CD14-positive monocyte (primary cell): ENCODE results near the gene PARVG. TPM values are rescaled to one million over a fixed set of nuclear protein-coding genes. Genes with fewer than 3 reads are reported as not detected.
A peak's percentile ranks its signal among the peaks of the same experiment; 100 is the strongest.

Source experiments
- DNase-seq, 3 donors: peaks; one replicate each; pipeline ENCODE4 v3.0.0-alpha.2; 2011 to 2022
- H2AFZ ChIP-seq: 2 replicates; pipeline ENCODE4 v1.6.0; 2012; ENCODE audit warnings: mild to moderate bottlenecking, low read depth, low read length, inconsistent platforms; ENCODE audit not compliant: insufficient read depth, poor library complexity, severe bottlenecking
- H3K27ac ChIP-seq, 2 donors: 1 replicate in 1 of 2; 2 replicates in 1 of 2; pipeline ENCODE4 v1.5.1; 2012 to 2013; ENCODE audit warnings: low read length in 2 of 2, control low read depth in 1 of 2, inconsistent platforms in 1 of 2, low read depth in 1 of 2, mild to moderate bottlenecking in 1 of 2
- H3K27me3 ChIP-seq, 2 donors: one replicate each; pipeline versions ENCODE4 v1.6.0 to v1.6.1; 2011 to 2013; ENCODE audit warnings: low read length in 2 of 2; ENCODE audit not compliant: control insufficient read depth in 2 of 2, insufficient read depth in 2 of 2
- H3K36me3 ChIP-seq, 2 donors: replicated peaks in 1 of 2; 1 replicate in 1 of 2; 2 replicates in 1 of 2; pipeline versions ENCODE4 v1.5.1 to v1.6.1; 2012 to 2013; ENCODE audit warnings: low read length in 2 of 2, control low read depth in 1 of 2, inconsistent platforms in 1 of 2, mild to moderate bottlenecking in 1 of 2; ENCODE audit not compliant: insufficient read depth in 2 of 2, control insufficient read depth in 1 of 2
- H3K4me1 ChIP-seq, 2 donors: 1 replicate in 1 of 2; 2 replicates in 1 of 2; pipeline versions ENCODE4 v1.5.1 to v1.6.1; 2012 to 2013; ENCODE audit warnings: low read length in 2 of 2, control low read depth in 1 of 2, inconsistent platforms in 1 of 2, mild to moderate bottlenecking in 1 of 2, moderate library complexity in 1 of 2; ENCODE audit not compliant: insufficient read depth in 2 of 2, control insufficient read depth in 1 of 2
- H3K4me2 ChIP-seq: replicated peaks from 2 replicates; pipeline ENCODE3; 2012; ENCODE audit warnings: low read length, moderate library complexity, mild to moderate bottlenecking; ENCODE audit not compliant: poor library complexity, severe bottlenecking; ENCODE audit errors: extremely low read depth
- H3K4me3 ChIP-seq, 3 experiments: fragments of 200-600 bp in 1 of 3; sonication (generic) in 1 of 3; replicated peaks in 1 of 3; 1 replicate in 2 of 3; 2 replicates in 1 of 3; pipeline ENCODE4 v1.5.1; 2011 to 2013; ENCODE audit warnings: low read length in 3 of 3, mild to moderate bottlenecking in 3 of 3, control low read depth in 2 of 3, low read depth in 2 of 3, inconsistent platforms in 1 of 3, moderate library complexity in 1 of 3
- H3K79me2 ChIP-seq: 2 replicates; pipeline ENCODE4 v1.6.0; 2012; ENCODE audit warnings: mild to moderate bottlenecking, control low read depth, inconsistent platforms, low read length, moderate library complexity; ENCODE audit not compliant: insufficient read depth
- H3K9ac ChIP-seq: 2 replicates; pipeline ENCODE4 v1.6.0; 2017; ENCODE audit warnings: low read length, mild to moderate bottlenecking; ENCODE audit not compliant: insufficient read depth, poor library complexity, severe bottlenecking
- H3K9me3 ChIP-seq, 2 donors: replicated peaks in 1 of 2; 1 replicate in 1 of 2; 2 replicates in 1 of 2; pipeline versions ENCODE4 v1.5.1 to v1.6.1; 2012 to 2013; ENCODE audit warnings: low read length in 2 of 2, control low read depth in 1 of 2; ENCODE audit not compliant: control insufficient read depth in 1 of 2, insufficient read depth in 1 of 2
- H4K20me1 ChIP-seq: 2 replicates; pipeline ENCODE4 v1.6.0; 2012; ENCODE audit warnings: mild to moderate bottlenecking, low read length, control low read depth, moderate library complexity; ENCODE audit not compliant: insufficient read depth
- H3K27ac Mint-ChIP-seq, 7 donors: one replicate each; pipeline ENCODE4 v1.8.0; 2020; ENCODE audit warnings: mild to moderate bottlenecking in 7 of 7, mixed read lengths in 7 of 7, moderate library complexity in 6 of 7, inconsistent platforms in 2 of 7
- H3K27me3 Mint-ChIP-seq, 3 donors: one replicate each; pipeline ENCODE4 v1.8.0; 2021 to 2022; ENCODE audit warnings: low read depth in 3 of 3, mild to moderate bottlenecking in 3 of 3, mixed read lengths in 3 of 3, moderate library complexity in 3 of 3, inconsistent platforms in 1 of 3
- H3K36me3 Mint-ChIP-seq, 2 donors: one replicate each; pipeline ENCODE4 v1.8.0; 2020; ENCODE audit warnings: mixed read lengths in 2 of 2, inconsistent platforms in 1 of 2, mild to moderate bottlenecking in 1 of 2
- H3K4me1 Mint-ChIP-seq: one replicate; pipeline ENCODE4 v1.8.0; 2020; ENCODE audit warnings: mild to moderate bottlenecking, mixed read lengths
- H3K4me3 Mint-ChIP-seq, 2 donors: one replicate each; pipeline ENCODE4 v1.8.0; 2020; ENCODE audit warnings: mild to moderate bottlenecking in 2 of 2, mixed read lengths in 2 of 2, moderate library complexity in 1 of 2
- H3K9me3 Mint-ChIP-seq, 7 donors: one replicate each; pipeline ENCODE4 v1.8.0; 2020 to 2022; ENCODE audit warnings: mixed read lengths in 7 of 7, mild to moderate bottlenecking in 6 of 7, moderate library complexity in 6 of 7, inconsistent platforms in 2 of 7
- WGBS: methylation state at CpG from one replicate; pipeline ENCODE4 v1.1.5; 2013; ENCODE audit warnings: missing lambda C conversion rate; ENCODE audit not compliant: insufficient coverage; 5-methylcytosine and 5-hydroxymethylcytosine counted together
- intact Hi-C, 2 donors: fragments of 100-400 bp; cut with micrococcal nuclease; formaldehyde crosslinking; loops; one replicate each; pipeline versions ENCODE4 v1.15.0 to v1.15.1; 2023
- polyA plus RNA-seq, 3 donors: library from polyadenylated mRNA; depleted of rRNA in 1 of 3; unstranded in 2 of 3; stranded (reverse) in 1 of 3; fragments of 300-500 nt in 2 of 3; fragments of >200 nt in 1 of 3; fragmentation: Illumina TruSeq in 2 of 3; gene quantifications; 1 replicate in 2 of 3; 2 replicates in 1 of 3; pipeline ENCODE4 v1.2.3, GENCODE V29; 2012 to 2021
- TF ChIP-seq, protein P1 (sequence below): fragments of 200-600 bp; IDR thresholded peaks from one replicate; pipeline ENCODE4 v1.8.0; 2022; ENCODE audit warnings: antibody characterized with exemption, mild to moderate bottlenecking

Gene PARVG
- polyA plus RNA-seq, 3 donors, result 169 to 577 (median 190) TPM

DNA sequence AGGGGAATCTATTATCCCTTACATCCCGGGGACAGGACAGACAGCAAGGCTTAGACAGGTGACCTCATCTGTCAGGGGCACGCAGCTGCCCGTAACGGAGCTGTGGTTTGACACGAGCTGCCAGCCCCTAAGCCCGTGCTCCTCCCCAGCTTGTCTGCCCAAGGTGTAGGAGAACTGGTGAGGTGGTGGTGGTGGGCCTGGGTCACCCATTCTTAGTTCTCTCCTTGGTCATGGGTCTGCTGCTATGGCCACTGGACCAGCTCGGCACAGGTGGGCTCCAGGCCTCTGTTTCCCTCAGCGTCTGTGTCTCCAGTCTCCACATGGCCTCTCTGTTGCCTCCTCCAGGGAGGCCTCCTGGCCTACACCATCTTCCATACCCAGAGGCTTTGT is 5.4 kb downstream of the PARVG start:
- Histone ChIP-seq H3K79me2 (peaks cover 72% of the 10 kb centered on the region), H3K4me2 (no peak overlapping the region)
- H3K36me3 Mint-ChIP-seq, result peaks cover 41 to 72% of the 10 kb centered on the region in 2 donors

DNA sequence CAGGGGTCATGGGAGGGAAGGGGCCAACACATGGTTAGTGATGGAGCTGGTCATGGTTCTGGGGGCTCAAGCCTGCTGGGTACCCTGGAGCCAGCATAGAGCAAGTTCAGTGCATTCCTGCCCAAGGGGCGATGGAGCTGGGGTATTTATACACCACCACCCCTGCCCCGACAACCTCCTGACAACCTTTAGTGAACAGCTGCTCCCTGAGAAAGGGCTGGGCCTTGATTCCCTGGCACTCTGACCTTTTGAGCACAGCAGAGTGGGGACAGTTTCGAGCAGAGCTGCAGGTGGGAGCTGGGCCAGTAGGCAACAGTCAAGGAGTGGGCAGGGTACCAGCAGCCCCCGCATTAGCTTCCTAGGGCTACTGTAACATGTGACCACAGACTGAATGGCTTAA is 6.0 kb downstream of the PARVG start:
- Mint-ChIP-seq H3K4me1 (peaks cover 38% of the 10 kb centered on the region), H3K9me3 (peaks cover 0 to 1% (median 0%) of the 10 kb centered on the region in 7 donors), H3K27ac (peak overlapping the region in 4 of 7 donors; percentile 55 to 82 (median 66)), H3K27me3 (no peaks in the 10 kb centered on the region), H3K4me3 (no peak overlapping the region), H3K36me3 (peaks cover 43 to 76% of the 10 kb centered on the region in 2 donors)
- TF ChIP-seq, protein P1, sequence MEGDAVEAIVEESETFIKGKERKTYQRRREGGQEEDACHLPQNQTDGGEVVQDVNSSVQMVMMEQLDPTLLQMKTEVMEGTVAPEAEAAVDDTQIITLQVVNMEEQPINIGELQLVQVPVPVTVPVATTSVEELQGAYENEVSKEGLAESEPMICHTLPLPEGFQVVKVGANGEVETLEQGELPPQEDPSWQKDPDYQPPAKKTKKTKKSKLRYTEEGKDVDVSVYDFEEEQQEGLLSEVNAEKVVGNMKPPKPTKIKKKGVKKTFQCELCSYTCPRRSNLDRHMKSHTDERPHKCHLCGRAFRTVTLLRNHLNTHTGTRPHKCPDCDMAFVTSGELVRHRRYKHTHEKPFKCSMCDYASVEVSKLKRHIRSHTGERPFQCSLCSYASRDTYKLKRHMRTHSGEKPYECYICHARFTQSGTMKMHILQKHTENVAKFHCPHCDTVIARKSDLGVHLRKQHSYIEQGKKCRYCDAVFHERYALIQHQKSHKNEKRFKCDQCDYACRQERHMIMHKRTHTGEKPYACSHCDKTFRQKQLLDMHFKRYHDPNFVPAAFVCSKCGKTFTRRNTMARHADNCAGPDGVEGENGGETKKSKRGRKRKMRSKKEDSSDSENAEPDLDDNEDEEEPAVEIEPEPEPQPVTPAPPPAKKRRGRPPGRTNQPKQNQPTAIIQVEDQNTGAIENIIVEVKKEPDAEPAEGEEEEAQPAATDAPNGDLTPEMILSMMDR, result no peak
- DNase-seq, result no peak
- H3K4me2 ChIP-seq, result no peak overlapping the region
- H3K79me2 ChIP-seq, result peaks cover 66% of the 10 kb centered on the region
- H3K27ac ChIP-seq, result peak overlapping the region in 1 of 2 donors; percentile 45
- no peaks in the 10 kb centered on the region for H3K27me3 ChIP-seq
- H4K20me1 ChIP-seq, result peaks cover 73% of the 10 kb centered on the region
- H3K9me3 ChIP-seq, result no peaks in the 10 kb centered on the region
- peaks cover 31 to 42% of the 10 kb centered on the region in 2 donors for H3K4me1 ChIP-seq
- no peak overlapping the region for H3K4me3 ChIP-seq
- no peak overlapping the region for H2AFZ ChIP-seq
- no peak overlapping the region for H3K9ac ChIP-seq
- WGBS, result 89% methylated on average over 3 of the region's 4 CpGs
- H3K36me3 ChIP-seq, result peaks cover 54 to 78% of the 10 kb centered on the region in 2 donors
- intact Hi-C loops, result loop anchor here (10.0 kb wide), 2 partner anchors 308 to 438 kb away; partner anchors contain the start of gene RTL6 (in 1 of the 2)

More for the DNA sequence above, 5.4 kb downstream of the PARVG start:
- Mint-ChIP-seq H3K4me3 (no peak overlapping the region), H3K27ac (peak overlapping the region in 3 of 7 donors; percentile 24 to 72 (median 55)), H3K9me3 (peaks cover 0 to 1% (median 0%) of the 10 kb centered on the region in 7 donors), H3K4me1 (peaks cover 33% of the 10 kb centered on the region), H3K27me3 (no peaks in the 10 kb centered on the region)
- Histone ChIP-seq H3K4me1 (peaks cover 26 to 40% of the 10 kb centered on the region in 2 donors), H3K9ac (no peak overlapping the region), H4K20me1 (peaks cover 69% of the 10 kb centered on the region), H3K4me3 (no peak overlapping the region), H3K27me3 (no peaks in the 10 kb centered on the region), H2AFZ (no peak overlapping the region), H3K9me3 (no peaks in the 10 kb centered on the region), H3K27ac (peak overlapping the region in 1 of 2 donors; percentile 45), H3K36me3 (peaks cover 54 to 76% of the 10 kb centered on the region in 2 donors)
- intact Hi-C loops, result loop anchor here (10.0 kb wide), 2 partner anchors 309 to 439 kb away; partner anchors contain the start of gene RTL6 (in 1 of the 2)
- TF ChIP-seq, protein P1, result no peak
- WGBS, result 85% methylated on average over 6 of the region's 8 CpGs
- DNase-seq, result no peak
